Stomach (tissue), 4 donors: ENCODE measurements around the gene IGFL3.

Experiments
- POLR2A ChIP-seq, 4 donors: fragments of 450-650 bp; IDR thresholded peaks; one replicate each; pipeline ENCODE4 v1.6.1; 2016; ENCODE audit warnings: antibody characterized with exemption in 4 of 4, control low read depth in 2 of 4, mild to moderate bottlenecking in 1 of 4, moderate library complexity in 1 of 4
- POLR2AphosphoS5 ChIP-seq, 3 donors: sonication (generic); formaldehyde crosslinking; IDR thresholded peaks; one replicate each; pipeline ENCODE4 v1.6.1; 2016; ENCODE audit warnings: antibody characterized with exemption in 3 of 3
- TF ChIP-seq, protein P1 (sequence below), 7 experiments: fragments of 450-650 bp in 4 of 7; fragments of 200-600 bp in 3 of 7; sonication (generic) in 3 of 7; IDR thresholded peaks; one replicate each; pipeline ENCODE4 v1.5.1; 2016 to 2019; ENCODE audit warnings: antibody characterized with exemption in 7 of 7, control low read depth in 2 of 7, mild to moderate bottlenecking in 1 of 7

DNA sequence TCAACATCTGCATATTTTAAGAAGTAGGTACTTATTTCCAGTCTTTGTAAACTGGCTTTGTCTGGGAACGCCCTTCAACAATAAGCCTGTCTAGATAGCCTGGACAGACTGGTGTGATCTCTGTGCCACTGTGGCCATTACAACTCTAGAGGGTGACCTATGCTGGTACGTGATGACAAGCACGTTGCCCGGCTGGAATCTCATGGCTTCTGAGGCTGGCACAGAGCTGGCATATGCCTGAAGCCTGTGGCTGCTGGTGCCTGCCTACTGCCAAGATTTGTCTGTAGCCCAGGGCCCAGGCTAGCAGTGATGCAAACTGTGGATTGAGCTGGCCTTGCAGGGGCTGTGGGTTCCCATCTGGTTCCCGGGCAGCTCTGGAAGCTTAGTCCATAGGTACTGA is 34.0 kb downstream of the IGFL3 start:
- TF ChIP-seq, protein P1, sequence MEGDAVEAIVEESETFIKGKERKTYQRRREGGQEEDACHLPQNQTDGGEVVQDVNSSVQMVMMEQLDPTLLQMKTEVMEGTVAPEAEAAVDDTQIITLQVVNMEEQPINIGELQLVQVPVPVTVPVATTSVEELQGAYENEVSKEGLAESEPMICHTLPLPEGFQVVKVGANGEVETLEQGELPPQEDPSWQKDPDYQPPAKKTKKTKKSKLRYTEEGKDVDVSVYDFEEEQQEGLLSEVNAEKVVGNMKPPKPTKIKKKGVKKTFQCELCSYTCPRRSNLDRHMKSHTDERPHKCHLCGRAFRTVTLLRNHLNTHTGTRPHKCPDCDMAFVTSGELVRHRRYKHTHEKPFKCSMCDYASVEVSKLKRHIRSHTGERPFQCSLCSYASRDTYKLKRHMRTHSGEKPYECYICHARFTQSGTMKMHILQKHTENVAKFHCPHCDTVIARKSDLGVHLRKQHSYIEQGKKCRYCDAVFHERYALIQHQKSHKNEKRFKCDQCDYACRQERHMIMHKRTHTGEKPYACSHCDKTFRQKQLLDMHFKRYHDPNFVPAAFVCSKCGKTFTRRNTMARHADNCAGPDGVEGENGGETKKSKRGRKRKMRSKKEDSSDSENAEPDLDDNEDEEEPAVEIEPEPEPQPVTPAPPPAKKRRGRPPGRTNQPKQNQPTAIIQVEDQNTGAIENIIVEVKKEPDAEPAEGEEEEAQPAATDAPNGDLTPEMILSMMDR (IDR thresholded peaks at IDR 0.05) = no peak
- TF ChIP-seq POLR2A (IDR thresholded peaks at IDR 0.05) (no peak), POLR2AphosphoS5 (IDR thresholded peaks at IDR 0.05) (no peak)
